Head of caudate nucleus (tissue), 42 donors: Measurements from ENCODE around the gene CLIC6.

Experiments
- DNase-seq, 42 donors: peaks; one replicate each; pipeline versions ENCODE4 v3.0.0 to v3.0.0-alpha.2; 2020 to 2021; ENCODE audit warnings: mixed read lengths in 7 of 42
- intact Hi-C: fragments of 100-400 bp; cut with DNase I; formaldehyde crosslinking; loops from one replicate; pipeline ENCODE4 v1.15.0; 2022

CLIC6 gene

DNA sequence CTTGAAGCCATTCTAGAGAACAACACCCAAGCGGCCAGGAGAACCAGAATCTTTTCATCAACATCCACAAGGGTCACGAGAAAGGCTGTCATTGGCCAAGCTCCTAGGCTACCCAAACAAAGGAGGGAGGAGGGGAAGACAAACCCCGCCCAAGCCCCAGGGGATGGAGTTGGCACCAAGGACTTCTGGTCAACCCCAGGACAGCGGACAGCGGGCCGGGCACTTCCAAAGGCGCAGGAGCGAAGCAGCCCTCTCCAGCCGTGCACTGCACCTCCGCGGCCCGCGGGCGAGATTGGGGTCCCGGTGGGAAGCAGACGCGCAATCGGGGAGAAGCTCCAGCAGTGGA is at the start of gene CLIC6:
Gene CLIC6, plus strand, starts transcription at position 192 of the 346 bp plus-strand sequence. CDS start 395 bp downstream, outside the sequence.
- no peak for DNase-seq
- intact Hi-C loops, result no loop called here

DNA sequence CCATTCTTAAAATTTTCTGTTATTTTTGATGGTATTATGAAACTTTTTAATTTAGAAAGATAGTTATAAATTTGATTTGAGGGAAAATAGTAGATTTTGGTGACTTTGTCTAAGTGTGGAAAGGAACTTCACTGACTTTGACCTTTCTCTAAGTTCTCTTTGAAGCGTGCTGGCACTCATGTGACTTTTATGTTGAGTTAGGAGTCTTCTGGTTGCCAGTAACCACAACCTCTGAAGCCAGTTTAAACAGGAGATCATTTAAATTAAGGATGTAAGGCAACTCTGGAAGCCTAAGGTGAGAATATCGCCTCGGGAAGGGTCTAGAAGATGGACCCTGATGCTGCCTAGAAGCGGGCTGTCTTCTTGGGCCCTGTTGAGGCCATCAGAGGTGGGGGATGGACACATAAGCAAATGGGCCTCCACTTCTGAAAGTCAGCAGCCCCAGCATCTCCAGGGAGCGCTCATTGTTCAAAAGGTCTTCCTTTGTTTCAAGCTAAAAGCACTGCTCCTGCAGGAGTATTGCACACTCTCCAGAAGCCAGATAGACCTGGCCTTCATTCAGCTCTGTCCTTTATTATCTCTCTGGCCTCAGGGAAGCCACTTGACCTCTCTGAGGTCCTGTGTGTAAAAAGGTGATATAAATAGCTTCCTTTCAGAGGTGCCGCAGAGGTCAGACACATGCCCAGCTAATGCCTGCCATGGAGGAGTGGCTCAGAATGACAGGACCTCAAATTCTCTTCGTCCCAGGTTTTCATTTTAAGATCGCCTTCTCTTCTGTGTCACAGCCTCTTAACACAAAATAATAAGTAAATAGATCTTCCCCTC is 48.7 kb upstream of the CLIC6 start:
- no peak for DNase-seq
- intact Hi-C loops, result no loop called here

DNA sequence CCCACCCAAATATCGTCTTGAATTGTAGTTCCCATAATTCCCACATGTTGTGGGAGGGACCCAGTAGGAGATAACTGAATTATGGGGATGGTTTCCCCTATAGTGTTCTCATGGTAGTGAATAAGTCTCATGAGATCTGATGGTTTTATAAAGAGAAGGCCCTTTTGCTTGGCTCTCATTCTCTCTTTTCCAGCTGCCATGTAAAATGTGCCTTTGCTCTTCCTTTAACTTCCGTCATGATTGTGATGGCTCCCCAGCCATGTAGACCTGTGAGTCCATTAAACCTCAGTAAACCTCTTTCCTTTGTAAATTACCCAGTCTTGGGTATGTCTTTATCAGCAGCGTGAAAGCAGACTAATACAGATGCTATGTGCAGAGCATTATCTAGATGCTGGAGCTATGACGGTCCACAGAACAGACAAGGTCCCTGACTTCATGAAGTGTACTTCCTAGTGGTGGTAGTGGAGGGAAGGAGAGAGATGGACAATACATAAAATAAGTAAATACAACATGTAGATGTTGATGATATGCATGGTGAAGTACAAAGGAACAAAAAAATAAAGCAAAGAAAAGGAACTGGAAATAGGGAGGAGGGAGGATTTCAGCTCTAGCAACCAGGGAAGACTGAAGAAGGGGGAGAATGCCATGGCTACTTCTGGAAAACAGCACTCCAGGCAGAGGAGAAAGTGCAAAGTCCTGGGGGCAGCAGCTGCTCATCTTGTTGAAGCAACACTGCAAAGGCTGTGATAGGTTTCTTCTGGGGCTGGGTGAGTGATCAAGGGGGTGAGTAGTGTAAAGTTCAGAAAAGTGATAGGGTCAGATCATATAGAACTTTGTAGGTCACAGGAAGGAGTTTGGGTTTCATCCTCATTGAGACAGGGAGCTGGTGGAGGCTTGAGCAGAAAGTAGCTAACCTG is 47.1 kb upstream of the CLIC6 start:
- no peak for DNase-seq
- intact Hi-C loops, result no loop called here

DNA sequence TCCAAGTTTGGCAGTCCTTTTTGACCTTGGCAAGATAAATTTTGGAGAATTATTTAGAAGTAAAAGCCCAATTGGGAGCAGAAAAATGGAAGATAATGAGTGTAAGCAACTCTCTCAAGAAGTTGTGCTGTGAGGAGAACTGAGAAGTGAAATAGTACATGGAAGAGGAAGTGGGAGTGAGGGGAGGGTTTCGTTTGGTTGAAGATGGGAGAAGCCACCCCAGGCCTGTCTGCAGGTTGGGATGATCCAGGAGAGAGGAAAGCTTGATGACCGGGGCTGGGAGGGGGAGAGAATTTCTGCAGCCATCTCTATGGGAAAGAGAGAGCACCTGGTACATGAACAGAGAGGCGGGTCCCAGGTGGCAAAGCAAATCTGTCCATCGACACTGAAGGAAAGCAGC is 45.3 kb upstream of the CLIC6 start:
- intact Hi-C loops, result no loop called here
- no peak for DNase-seq

DNA sequence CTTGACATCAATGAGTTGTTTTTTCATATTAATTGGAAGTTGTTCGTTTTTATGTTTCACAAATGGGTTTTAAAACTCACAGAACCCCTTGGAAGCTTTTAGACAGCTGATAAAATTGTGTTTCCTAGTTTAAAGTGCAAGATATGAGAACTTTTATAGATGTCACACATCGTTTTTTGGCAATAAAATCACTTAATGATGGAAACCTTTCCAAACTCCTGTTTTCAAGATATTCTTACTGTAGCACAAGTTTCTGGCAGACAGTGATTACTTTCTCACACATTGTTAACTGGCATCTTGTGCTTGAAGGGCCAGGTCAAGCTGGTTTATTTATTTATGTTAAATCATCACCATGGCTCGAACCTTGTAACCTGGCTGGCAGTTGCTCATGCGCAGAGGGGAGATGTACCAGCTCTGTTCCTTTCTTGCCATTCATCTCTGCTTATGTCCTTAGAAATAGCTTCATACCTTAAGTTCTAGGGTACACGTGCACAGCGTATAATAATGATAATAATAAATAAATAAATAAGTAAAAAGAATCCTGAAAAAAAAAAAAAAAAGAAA is 43.7 kb upstream of the CLIC6 start:
- intact Hi-C loops, result no loop called here
- no peak for DNase-seq

DNA sequence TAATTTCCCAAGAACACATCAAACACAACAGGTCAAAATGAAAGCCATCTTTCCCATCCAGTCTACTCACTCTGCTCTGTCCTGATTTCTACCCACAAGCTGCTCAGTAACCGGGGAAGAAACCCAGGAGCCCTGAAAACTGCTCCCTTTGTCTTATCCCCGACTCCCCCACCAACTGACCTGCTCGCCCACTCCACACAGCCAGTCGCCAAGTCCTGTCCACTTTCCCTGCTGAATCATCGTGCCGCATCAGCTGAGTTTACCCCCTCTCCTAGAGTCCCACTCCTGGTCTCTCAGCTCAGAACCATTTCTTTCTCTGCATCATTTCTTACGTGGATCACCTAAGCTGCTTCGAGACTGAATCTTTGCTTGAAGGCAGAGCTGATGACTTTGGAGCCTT is 42.7 kb upstream of the CLIC6 start:
- intact Hi-C loops, result no loop called here
- no peak for DNase-seq

DNA sequence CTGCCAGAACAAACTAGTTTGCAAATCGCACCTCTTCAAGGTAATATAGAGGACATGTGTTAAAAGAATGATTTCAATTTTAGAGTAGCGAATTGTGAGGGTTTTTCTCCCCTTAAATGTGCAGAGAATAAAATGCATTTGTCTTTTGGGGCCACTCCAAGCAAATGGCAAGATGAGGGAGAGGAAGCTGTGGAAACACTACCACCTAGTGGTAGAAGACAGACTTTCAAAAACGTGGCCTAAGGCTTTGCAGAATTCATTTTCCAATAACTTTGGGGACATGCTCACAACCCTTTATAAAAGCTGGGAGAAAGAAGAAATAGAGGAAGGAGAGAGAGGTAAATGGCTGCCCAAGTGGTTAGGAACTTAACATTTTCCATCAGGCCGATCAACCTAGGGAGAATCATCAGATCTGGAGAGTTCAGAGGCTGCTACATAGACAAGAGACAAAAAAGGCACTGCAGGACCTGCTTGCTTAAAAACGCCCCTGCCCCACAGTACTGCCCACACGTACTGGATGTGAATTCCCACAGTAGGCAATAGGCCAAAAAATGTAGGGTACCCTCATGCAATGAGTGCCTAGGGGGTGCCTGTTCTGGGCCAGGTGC is 38.2 kb upstream of the CLIC6 start:
- intact Hi-C loops, result no loop called here
- DNase-seq, result peak in 22 of 42 donors; percentile 27 to 81 (median 51)

DNA sequence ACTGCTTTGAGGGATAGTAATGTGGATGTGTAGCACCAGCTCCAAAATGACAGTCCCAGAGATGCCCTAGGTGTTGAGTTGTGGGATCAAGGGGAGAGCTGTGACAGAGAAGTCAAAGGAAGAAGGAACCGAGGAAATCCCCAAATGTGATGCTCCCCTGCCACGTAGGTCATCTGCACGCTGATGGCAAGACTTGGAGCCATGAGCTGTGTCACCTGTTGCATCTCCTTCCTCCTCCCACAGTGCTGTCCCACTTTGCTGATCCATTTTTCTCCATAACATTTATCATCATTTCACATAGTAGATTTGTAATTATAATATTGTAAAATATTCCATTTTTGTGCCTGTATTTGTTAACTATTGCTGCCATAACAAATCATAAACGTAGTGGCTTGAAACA is 36.3 kb upstream of the CLIC6 start:
- intact Hi-C loops, result no loop called here
- no peak for DNase-seq

DNA sequence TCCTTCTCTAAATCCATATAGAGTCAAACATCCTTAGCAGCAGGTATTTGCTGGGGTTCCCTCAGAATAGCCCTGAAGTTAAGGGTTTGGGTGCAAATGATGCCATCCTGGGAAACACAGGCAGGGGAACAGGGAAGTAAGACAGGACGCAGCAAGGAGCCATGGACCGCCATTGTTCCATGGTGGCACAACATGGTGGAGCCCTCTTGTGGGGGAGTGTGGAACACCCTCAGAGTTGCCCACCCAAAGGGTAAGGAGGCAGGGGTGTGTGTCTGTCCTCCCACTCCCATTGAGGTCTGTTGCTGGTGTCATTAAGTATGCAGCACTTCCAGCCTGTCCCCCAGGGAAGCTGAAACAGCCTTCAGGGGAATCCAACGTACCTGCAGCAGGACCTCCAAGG is 33.5 kb upstream of the CLIC6 start:
- DNase-seq, result no peak
- intact Hi-C loops, result no loop called here

DNA sequence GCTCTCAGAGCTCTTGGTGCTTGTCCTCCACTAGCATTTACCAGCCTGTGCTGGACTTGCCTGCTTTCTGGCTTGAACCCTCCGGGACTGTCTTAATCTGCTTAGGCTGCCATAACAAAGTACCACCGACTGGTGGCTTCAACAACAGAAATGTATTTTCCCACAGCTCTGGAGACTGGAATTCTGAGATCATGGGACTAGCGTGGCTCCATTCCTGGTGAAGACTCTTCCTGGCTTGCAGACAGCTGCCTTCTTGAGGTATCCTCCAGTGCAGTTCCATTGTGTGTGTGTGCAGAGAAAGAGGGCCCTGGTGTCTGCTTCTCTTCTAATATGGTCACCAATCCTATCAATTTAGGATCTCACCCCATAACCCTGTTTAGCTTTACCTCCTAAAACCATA is 31.8 kb upstream of the CLIC6 start:
- intact Hi-C loops, result no loop called here
- no peak for DNase-seq

DNA sequence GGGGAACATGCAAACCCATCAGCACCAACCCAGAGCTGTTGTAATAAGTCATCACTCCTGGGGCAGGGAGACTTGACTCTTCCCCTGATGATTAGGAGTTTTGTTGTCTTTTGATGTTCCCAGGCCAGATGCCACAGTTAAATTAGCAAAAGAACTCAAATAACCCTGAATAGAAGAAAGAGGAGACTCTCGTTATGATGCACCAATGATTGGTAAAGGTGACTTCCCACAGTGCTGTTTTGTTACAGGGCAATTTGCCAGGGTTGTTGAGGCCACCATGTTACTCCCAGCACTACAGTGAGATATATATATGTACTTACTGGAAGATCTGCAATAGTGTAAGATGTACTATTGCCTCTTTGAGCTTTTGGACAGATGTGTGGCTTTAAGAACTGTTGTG is 29.5 kb upstream of the CLIC6 start:
- DNase-seq, result no peak
- intact Hi-C loops, result no loop called here

DNA sequence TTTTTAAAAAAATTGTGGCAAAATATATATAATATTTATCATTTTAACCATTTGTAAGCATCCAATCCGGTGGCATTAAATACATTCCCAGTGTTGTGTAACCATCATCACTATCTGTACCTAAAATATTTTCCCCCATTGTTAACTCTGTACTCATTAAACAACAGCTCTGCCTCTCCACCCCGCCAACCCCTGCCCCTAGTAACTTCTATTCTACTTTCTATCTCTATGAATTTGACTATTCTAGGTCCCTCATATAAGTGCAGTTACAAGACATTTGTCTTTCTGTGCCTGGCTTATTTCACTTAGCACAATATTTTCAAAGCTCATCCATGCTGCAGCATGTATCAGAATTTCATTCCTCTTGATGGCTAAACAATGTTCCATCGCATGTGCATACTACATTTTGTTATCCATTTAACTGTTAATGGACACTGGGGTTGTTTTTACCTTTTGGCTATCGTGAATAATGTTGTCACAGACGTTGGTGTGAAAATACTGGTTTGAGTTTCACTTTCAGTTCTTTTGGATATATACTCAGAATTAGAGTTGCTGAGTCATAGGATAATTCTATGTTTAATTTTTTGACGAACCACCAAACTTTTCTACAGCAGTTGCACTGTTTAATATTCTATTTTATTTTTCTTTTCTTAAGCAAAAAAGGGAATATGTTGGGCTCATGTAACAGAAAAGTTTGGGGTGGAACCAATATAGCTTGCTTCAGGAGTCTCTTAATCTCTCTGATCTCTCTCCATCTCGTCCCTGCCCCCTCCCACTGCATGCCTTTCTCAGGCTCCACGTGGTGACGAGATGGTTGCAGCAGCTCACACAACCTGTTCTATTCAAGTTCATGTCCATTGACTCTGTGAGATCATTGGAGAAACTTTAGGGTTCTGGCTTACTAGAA is 28.7 kb upstream of the CLIC6 start:
- intact Hi-C loops, result no loop called here
- peak in 1 of 42 donors; percentile 37 for DNase-seq

DNA sequence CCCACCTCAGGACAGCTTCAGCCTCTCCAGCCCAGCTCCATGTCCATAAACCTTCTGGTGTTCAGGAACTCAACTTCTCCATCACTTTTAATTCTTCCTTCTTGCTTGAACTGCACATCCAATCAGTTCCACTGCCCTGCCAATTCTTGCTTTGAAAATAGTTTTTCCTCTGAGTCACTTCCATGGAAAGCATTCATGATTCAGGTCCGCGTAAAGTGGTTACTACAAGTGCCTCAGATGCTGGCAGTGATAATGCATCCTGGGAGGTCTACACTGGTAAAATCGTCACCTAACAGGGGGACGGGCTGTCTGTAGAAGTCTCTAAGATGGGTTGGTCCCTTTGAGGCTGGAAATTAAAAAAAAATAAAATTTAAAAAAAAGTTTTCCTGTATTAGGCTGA is 27.9 kb upstream of the CLIC6 start:
- intact Hi-C loops, result no loop called here
- DNase-seq, result peak in 1 of 42 donors; percentile 30

DNA sequence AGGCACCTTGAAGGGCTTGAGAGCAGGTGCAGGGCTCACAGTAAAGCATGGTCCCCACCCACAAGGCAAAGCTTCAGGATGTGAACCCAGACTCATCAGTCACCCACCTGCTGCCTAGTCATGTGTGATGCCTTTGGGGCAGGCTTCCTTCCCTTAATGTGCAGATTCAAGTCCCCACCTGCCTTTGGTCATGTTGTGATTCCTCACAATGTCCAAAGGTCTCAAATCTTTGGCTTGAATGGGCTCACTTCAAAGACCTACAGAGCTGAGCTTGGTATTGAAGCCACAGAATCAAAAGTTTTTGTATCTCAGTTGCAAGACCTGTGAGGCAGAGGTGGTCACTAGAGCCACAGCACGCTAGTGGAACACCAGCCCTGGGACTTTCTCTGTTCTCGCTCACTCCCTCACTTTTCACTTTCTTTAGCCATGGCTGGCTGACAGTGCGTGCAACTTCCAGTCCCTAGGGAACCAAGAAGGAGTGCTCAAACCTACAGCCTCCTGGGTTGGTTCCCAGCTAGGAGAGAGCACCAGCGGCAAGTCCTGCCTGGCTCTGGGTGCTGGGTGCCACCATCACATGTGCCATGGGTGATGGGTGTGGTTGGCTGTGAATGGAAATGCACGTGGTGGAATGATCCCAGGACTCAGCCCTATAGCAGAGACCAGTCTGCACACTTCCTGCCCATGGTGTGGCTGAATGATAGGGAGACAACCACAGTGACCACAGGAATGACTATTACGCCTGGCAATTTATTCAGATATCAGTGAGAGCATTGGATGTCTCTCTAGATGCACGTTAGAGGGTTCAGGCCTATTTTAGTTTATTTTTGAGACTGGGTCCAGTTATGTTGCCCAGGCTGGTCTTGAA is 26.4 kb upstream of the CLIC6 start:
- DNase-seq, result peak in 1 of 42 donors; percentile 16
- intact Hi-C loops, result no loop called here

DNA sequence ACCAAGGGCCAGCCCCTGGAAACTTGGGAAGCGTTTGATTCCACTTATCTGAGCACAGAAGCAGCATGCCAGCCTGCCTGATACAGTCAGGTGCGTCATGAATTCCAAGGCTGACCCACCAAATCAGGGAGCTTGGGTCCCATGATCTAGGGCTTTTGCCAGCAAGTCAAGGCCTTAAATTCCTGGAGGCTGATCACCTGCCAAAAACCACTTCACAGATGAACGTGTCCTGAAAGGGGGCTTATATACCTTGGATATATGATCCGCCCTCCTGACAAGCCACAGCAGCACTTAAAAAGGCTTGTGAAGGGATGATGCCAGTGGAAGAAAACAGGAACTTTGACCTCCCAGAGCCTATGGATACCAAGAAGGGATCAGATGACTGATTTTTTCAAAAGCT is 24.0 kb upstream of the CLIC6 start:
- no peak for DNase-seq
- intact Hi-C loops, result no loop called here

DNA sequence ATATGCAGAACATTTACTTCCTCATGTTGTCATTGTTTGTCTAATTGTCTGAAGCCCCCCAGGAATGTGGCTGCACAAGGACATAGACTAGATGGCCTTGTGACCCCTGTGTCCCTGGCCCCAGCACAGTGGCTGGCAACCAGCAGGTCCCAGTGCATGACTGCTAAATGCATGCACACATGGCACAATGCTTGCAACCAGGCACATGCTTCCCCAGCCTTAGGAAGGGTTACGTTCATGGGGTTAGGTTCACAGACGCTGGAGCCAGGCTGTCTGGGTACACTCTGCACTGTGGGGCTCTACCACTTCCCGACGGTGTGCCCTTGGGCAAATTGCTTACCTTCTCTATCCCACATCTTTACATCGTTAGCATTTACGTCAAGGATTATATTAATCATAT is 21.2 kb upstream of the CLIC6 start:
- intact Hi-C loops, result no loop called here
- peak in 1 of 42 donors; percentile 4 for DNase-seq

DNA sequence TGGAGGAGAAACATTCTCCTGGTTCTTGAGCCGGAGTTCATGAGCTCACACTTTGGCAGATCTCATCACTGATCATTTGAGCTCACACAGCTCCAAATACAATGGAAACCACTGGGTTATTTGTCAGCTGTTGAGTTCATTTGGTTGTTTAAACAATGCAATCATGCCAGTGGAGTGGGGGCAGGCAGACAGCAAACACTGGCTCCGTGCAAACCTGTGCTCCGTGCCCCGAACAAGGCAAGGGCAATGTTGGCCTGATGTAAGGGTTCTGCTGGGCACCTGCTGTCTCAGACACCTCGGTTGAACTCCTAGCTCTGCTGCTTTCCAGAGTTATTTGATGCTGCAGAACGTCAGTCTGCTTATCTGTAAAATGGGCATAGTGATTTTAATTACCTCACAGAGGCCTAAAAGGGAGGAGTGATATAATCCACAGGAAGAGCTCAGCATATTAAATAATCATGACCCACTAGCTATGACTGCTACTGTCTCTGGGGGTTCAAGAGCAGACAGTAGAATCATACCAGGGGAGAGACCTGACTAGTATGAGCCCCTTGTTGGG is 20.0 kb upstream of the CLIC6 start:
- DNase-seq, result peak in 1 of 42 donors; percentile 9
- intact Hi-C loops, result no loop called here
